Ecto neural progenitor cell (in vitro differentiated cells): ENCODE results near the gene SIGLEC9.

Source experiments
- DNase-seq: peaks from one replicate; pipeline ENCODE4 v3.0.0-alpha.2; 2018; ENCODE audit warnings: low spot score

Gene SIGLEC9

GRCh38 chr19:51145916-51146493 lies 21.3 kb downstream of the SIGLEC9 start:
- peak; percentile 41 for DNase-seq

GRCh38 chr19:51146751-51147150 lies 22.0 kb downstream of the SIGLEC9 start:
- DNase-seq, result peak; percentile 38

- DNase-seq, result peak; percentile 11
Observed at GRCh38 chr19:51147663-51148062, 23.0 kb downstream of the SIGLEC9 start.

- DNase-seq, result no peak
Observed at GRCh38 chr19:51148580-51148979, 23.9 kb downstream of the SIGLEC9 start.

GRCh38 chr19:51150627-51151026 lies 25.9 kb downstream of the SIGLEC9 start:
- peak; percentile 16 for DNase-seq

- peak; percentile 36 for DNase-seq
Observed at GRCh38 chr19:51156710-51157109, 32.0 kb downstream of the SIGLEC9 start.

DNA sequence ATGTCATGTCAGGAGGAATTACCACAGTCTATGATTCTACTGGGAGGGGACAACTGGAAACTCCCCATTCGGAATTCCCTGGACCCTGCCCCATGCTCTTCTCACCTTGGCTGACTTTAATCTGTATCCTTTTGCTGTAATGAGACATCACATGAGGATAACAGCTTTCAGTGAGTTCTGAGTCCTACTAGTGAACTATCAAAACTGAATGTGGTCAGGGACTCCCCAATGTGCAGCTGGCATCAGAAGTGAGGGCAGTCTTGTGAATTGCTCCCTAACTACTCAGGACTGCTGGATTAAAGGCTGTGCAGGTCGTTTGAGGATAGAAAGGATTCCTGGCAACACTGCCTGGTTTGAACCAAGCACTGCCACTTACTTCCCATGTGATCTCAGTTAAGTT lies 32.6 kb downstream of the SIGLEC9 start:
- peak; percentile 19 for DNase-seq

GRCh38 chr19:51158474-51159129 lies 33.9 kb downstream of the SIGLEC9 start:
- peak; percentile 63 for DNase-seq

GRCh38 chr19:51159656-51160055 lies 35.0 kb downstream of the SIGLEC9 start:
- no peak for DNase-seq

GRCh38 chr19:51161266-51161665 lies 36.6 kb downstream of the SIGLEC9 start:
- no peak for DNase-seq

DNA sequence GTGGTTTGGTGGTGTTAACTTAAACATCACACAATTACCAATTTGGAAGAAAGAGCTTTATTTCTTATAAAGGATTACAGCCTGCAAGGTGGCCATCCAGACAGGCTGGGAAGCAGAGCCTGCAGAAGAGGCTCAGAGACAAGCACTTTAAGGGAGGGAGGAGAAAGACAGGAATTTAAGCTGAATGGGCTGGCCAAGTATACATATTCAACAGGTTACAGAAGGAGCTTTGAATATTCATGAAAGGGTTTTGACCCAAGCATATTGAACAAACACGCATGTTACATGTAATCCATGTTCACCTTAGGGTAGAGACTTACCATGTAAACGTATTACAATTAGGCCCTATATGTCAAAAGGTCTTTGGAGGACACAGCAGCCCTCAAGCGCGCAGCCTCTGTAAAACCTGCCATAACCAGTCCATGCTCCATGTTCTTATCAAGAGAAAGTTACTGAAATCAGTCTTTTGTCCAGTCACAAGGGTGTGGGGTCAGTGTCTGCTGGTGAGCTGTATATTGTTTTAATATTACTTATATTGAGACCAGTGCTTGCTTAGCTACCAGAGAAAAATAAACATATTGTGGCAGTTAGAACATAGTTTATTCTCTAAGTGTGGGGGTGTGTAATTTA lies 37.3 kb downstream of the SIGLEC9 start:
- DNase-seq, result no peak

- DNase-seq, result no peak
Observed at GRCh38 chr19:51163257-51163656, 38.6 kb downstream of the SIGLEC9 start.

GRCh38 chr19:51164215-51164614 lies 39.5 kb downstream of the SIGLEC9 start:
- no peak for DNase-seq

DNA sequence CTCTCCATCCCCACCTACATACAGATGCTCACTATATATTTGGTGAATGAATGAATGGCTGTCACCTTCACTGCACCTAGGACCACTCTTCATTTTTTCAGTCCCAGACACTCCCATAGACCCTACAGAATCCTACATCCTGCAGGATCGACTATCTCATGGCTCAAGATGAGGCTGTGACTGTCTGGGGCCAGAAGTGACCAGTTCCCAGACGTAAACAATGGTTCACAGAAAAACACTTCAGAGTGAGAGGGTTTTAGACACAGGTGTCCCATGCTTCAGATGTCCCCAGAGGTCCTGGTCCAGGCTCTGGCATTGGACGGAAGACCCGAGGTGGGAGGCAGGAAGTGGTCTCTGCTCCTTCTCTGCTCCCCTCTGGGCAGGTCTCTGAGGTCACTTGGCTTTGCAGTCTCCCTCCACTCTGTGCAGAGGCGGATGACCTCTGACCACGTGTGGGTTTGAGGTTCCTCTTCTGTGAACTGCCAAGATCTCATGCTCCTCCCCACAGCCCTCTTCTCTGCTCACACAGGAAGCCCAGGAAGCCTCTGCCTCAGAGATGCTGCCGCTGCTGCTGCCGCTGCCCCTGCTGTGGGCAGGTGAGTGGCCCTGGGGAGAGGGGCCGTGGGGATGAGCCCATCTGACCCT lies 42.3 kb downstream of the SIGLEC9 start:
- DNase-seq, result no peak

- DNase-seq, result peak; percentile 19
Observed at GRCh38 chr19:51168564-51169282, 44.0 kb downstream of the SIGLEC9 start.

- peak; percentile 61 for DNase-seq
Observed at GRCh38 chr19:51169283-51169918, 44.7 kb downstream of the SIGLEC9 start.

DNA sequence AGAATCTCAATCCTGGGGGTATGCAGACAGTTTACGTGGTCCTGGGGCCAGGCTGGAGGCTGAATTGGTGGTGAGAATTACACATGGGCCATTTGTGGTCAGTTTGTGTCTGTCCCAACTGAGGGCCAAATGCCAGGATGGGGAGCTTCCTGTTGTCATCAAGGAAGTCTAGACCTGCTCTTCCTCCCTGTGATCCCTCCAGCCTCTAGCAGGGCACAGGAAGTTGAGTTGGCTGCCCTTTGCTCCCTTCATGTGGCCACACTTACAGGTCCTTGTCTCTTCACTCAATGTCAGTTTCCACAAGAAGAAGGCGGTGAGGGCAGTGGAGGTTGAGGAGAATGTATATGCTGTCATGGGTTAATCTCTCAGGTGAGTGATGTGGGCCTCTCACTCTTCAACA lies 47.5 kb downstream of the SIGLEC9 start:
- no peak for DNase-seq

- no peak for DNase-seq
Observed at GRCh38 chr19:51173681-51174080, 49.0 kb downstream of the SIGLEC9 start.

GRCh38 chr19:51179256-51179655 lies 54.5 kb downstream of the SIGLEC9 start:
- DNase-seq, result peak; percentile 3
